C4-2B (cell line): Measurements from ENCODE around the gene HAX1.

ENCODE experiments used
- ZFX ChIP-seq: fragments of 450-650 bp; IDR thresholded peaks from 2 replicates; pipeline ENCODE4 v1.6.1; 2017
- TF ChIP-seq, protein P1 (sequence below): fragments of 450-650 bp; conservative IDR thresholded peaks from 2 replicates; pipeline ENCODE4 v1.5.1; 2017; ENCODE audit warnings: mild to moderate bottlenecking

DNA sequence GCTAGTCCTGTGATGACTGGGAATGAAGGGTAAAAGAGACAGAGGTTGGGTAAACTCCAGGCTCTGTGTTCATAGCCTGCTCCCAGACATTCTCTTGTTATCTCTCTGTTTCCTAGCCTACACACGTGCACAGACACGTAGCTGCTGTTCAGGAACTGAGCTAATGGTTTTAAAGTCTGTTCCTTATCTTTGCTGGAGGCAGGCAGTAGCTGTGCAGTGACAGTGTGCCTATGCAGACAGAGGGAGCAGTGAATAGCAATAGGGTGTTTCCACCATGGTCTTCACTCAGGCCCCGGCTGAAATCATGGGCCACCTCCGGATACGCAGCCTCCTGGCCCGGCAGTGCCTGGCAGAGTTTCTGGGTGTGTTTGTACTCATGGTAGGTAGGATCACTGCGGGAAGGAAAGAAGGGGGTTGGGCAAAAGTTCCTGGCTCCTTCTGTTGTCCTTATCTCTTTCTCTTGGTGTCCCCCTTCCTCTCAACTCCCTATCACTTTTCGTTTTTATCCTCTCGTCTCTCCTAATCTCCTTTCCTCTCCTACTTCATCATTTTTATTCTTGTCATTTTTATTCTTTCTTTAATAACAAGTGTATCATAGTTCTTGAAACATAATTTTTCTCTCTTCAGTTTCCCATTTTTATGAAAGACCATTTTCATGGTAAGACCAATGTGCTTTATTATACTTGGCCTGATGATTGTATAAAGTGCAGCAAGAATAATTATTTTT lies 48.6 kb downstream of the HAX1 start, which contains the start of gene AQP10:
- TF ChIP-seq, protein P1, sequence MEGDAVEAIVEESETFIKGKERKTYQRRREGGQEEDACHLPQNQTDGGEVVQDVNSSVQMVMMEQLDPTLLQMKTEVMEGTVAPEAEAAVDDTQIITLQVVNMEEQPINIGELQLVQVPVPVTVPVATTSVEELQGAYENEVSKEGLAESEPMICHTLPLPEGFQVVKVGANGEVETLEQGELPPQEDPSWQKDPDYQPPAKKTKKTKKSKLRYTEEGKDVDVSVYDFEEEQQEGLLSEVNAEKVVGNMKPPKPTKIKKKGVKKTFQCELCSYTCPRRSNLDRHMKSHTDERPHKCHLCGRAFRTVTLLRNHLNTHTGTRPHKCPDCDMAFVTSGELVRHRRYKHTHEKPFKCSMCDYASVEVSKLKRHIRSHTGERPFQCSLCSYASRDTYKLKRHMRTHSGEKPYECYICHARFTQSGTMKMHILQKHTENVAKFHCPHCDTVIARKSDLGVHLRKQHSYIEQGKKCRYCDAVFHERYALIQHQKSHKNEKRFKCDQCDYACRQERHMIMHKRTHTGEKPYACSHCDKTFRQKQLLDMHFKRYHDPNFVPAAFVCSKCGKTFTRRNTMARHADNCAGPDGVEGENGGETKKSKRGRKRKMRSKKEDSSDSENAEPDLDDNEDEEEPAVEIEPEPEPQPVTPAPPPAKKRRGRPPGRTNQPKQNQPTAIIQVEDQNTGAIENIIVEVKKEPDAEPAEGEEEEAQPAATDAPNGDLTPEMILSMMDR, result no peak
- TF ChIP-seq ZFX, result no peak
